Hepatocyte (in vitro differentiated cells): ENCODE measurements around the gene PHACTR1.

ENCODE experiments used
- CTCF ChIP-seq: fragments of 200-600 bp; sonication (generic); IDR thresholded peaks from 2 replicates; pipeline ENCODE4 v1.5.1; 2016; ENCODE audit warnings: antibody characterized with exemption, mild to moderate bottlenecking; ENCODE audit not compliant: poor library complexity
- EZH2 ChIP-seq: fragments of 200-600 bp; sonication (generic); IDR thresholded peaks from 2 replicates; pipeline ENCODE4 v1.6.1; 2016; ENCODE audit warnings: antibody characterized with exemption, mild to moderate bottlenecking, borderline replicate concordance
- EZH2phosphoT487 ChIP-seq: fragments of 200-600 bp; sonication (generic); IDR thresholded peaks from one replicate; pipeline ENCODE4 v1.6.1; 2018; ENCODE audit warnings: antibody characterized with exemption, mild to moderate bottlenecking, low read depth, moderate library complexity; ENCODE audit not compliant: unreplicated experiment, severe bottlenecking

DNA sequence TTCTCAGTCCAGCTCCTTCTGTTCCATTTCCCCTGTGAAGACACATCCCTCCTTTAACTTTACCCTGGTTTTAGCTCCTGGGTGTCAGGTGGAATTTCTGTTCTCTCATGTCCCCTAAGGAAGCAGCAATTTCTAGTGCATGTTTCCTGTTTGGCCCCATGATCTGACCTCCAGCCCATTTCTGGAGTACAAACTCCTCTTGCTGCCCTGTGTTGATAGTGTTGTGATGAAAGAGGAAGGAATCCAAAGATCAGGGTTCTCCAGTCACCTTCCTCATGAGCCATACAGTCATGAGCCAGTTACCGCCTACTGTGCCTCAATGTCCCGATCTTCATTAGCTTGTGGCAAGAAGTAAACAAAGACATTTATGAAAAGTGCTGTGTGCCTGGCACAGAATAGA is 97.4 kb downstream of the PHACTR1 start:
- TF ChIP-seq CTCF (no peak), EZH2 (no peak), EZH2phosphoT487 (no peak)
